ENCODE data around the gene ATXN7L2.

DNA sequence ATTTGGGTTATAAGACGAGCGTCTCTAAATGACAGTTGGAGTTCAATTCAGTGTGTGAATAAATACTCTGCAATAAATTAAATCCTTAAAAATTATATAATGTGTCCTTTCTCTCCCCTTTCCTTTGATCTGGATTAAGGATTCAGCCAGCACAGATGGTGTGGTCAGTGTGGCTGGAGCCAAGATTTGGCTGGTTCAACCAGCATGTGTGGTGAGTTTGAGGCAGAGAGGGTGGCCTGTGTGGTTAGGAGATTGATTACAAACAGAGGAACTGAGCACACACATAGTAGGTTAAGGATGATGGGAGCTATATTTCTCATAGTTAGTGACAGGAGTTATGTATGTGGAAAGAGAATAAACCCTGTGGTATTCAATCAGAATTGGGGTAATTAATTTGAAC is 40.0 kb downstream of the ATXN7L2 start:
- TF ChIP-seq, protein P1, sequence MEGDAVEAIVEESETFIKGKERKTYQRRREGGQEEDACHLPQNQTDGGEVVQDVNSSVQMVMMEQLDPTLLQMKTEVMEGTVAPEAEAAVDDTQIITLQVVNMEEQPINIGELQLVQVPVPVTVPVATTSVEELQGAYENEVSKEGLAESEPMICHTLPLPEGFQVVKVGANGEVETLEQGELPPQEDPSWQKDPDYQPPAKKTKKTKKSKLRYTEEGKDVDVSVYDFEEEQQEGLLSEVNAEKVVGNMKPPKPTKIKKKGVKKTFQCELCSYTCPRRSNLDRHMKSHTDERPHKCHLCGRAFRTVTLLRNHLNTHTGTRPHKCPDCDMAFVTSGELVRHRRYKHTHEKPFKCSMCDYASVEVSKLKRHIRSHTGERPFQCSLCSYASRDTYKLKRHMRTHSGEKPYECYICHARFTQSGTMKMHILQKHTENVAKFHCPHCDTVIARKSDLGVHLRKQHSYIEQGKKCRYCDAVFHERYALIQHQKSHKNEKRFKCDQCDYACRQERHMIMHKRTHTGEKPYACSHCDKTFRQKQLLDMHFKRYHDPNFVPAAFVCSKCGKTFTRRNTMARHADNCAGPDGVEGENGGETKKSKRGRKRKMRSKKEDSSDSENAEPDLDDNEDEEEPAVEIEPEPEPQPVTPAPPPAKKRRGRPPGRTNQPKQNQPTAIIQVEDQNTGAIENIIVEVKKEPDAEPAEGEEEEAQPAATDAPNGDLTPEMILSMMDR (IDR thresholded peaks at IDR 0.05) = no peak
- no peak for TF ChIP-seq POLR2A (IDR thresholded peaks at IDR 0.05)
